LNCAP (cell line): Measurements from ENCODE around the gene SGCG.

Source experiments
- CTCF ChIP-seq: fragments of 450-650 bp; IDR thresholded peaks from 2 replicates; pipeline ENCODE4 v1.5.1; 2017; ENCODE audit warnings: mild to moderate bottlenecking

Gene SGCG

DNA sequence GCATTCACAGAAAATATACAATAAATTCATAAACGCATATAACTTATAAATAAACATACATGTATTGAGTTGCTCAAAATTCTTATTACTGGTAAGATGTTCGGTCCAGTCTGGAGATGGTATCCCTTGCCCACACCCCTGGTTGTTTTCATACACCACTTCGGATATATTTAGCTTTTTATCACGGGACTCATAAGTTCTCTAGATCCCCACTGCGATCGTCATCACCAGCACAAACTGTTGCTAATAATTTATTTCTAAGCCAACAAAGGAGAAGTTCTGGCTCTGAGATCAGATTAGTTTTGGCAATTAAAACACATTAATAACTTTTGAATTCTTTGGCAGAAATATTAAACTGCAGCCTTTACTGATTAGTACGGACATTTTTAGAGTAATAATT, 23.0 kb upstream of the SGCG start:
- TF ChIP-seq CTCF, result no peak

DNA sequence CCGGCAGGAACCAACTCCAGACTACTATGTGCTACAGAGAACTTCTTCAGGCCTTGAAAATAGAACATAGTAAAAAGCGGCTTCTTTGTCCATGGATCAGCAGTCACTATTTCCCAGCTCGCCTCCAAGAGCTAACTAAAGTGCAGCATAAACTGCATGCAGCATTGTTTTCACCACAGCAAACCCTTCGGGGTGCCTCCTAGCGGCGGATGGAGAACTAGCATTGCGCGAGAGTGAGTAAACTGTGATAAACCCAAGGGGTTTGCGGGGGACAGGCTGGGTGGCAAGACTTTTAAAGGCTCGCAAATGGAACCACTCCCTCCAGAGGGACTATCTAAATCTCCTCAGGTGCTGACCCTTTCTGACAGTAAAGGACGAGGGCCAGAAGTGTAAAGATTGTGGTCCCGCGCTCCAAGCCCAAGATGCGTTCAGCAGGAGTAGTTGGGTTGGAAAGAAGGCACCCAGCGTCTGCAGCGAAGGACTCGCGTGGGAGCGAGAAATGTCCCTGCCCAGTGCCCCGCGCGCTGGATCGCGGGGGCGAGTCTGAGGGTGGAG, 21.5 kb upstream of the SGCG start:
- peak; percentile 67 for TF ChIP-seq CTCF

- TF ChIP-seq CTCF, result no peak
Measured at GRCh38 chr13:23159760-23160637, 20.8 kb upstream of the SGCG start.

- no peak for TF ChIP-seq CTCF
Measured at GRCh38 chr13:23160638-23161480, 19.9 kb upstream of the SGCG start.

- TF ChIP-seq CTCF, result no peak
Measured at GRCh38 chr13:23161481-23161825, 19.3 kb upstream of the SGCG start.

DNA sequence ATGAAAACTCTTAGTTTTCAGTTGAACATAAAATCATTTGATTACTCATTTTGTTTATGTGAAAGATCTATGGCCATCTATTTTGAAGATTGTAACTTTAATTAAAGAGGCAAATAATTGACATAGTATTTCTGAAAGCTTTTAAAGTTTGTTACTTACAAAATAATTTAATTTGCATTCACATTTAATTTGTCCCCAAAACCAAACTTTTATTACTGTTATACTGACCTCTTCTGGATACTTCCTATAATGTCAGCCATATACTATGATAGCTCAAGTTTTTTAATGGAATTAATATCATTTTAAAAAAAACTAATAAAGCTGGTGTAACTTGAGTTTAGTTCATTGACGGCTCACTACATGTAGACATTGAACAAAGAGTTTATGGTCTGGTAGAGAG, 4.9 kb upstream of the SGCG start:
- TF ChIP-seq CTCF, result peak; percentile 56

- TF ChIP-seq CTCF, result no peak
Measured at GRCh38 chr13:23182142-23182541, 1.4 kb downstream of the SGCG start.
